SKM-1 treated with dmso at 0.1 percent for 144 hours (cell line): ENCODE data around the gene DLL4.
"Not testable (repeated sequence)": the region's sequence is repeated elsewhere in the genome, so short reads cannot be mapped to it uniquely, and the experiment has no call there.

Source experiments
- DNase-seq: peaks from one replicate; lab custom pipeline; 2025; ENCODE audit not compliant: unreplicated experiment; lab: John Stamatoyannopoulos, UW

Gene DLL4

DNA sequence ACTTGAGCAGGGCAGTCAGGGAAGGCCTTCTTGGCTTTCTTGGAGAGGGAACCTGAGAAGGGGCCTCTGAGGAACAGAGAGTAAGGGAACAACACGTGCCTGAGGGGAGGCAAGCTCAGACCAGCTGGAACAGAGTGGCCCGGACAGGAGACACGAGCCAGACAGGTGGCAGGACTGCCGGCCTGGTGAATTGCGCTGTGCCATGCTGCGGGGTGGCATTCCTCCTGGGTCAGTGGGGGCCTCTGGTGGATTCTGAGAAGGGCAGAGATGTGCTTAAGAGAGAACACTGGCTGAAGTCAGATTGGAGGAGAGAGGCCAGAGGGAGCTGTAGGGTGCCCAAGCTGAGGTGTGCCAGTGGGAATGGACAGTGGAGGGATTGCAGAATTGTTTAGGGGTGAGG, 29.0 kb downstream of the DLL4 start:
- no peak for DNase-seq

DNA sequence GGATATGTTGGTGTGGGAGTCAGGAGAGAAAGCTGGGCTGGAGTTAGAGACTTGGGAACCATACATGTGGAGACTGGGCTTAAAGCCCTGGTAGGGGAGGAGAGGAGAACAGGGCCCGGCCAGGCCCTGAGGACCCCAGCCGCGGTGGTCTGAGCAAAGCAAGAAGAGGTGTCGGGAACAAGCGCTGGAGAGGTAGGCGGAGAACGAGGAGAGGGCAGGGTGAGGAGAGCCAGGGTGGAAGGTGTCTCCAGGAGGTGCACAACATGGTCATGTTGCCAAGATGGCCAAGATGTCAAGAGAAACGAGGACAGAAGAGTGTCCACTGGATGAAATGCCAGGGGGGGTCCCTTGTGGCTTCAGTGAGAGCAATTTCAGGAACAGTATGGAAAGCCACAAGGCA, 29.6 kb downstream of the DLL4 start:
- no peak for DNase-seq

DNA sequence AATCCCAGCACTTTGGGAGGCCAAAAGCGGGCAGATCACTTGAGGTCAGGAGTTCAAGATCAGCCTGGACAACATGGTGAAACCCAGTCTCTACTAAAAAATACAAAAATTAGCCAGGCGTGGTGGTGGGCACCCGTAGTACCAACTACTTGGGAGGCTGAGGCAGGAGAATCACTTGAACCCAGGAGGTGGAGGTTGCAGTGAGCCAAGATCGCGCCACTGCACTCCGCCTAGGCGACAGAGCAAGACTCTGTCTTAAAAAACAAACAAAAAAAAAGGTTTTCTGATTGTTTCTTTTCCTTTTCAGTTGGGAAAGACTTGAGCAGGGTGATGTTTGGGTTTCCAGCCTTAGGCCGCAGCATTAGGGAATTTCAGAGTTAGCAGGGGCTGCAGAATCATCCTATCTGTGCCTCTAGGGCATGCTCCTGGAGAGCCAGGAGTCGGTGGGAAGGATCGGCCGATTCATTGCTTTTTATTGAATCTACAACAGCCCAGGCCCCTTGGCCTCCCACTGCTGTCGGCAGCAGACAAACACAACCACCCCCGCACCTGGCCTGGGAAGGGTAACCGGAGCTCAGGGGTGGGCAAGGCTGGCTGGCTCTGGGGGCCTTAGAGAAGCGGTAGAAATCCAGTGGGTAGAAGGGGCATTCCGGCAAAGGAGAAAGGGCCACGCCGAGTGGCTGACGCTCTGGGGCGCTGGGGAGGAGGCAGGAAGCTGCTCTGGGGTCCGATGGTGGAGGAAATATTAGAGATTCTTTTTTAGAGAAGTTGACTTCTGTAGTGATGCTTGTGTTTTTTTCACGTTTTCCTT, 30.4 kb downstream of the DLL4 start:
- no peak for DNase-seq

DNA sequence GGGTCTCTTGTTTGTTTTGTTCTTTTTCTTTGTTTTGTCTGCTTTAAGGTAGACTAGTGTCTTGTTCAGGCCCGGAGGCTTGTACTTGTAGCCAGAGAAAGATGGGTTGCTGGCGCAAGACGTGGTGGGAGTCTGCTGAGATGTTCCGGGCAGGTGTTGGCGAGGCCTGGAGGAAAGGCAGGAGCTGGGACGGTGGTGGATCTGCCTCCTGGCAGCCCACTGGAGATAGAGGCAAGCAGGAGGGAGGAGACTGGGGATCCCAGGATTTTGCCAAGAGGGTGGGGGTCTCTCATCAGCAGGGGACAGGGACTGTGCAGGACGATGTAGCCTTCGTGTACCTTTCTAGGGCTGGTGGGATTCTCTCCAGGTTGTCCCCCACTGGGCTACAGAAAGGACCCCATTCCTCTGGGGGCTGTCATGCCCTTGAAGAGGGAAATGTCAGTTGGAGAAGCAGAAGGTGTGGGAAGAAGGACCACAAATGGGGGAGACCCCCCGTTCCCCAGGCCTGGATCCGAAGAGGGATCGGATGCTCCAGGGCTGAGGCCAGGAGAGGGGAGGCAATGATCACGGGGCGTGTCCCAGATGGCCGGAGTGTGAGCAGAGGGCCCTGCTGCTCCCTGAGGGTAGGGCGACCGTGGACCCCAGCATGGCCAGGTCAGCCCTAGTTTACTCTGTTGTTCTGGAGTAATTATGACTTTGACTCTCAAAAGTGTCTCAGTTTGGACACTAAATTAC, 31.2 kb downstream of the DLL4 start:
- no peak for DNase-seq

DNA sequence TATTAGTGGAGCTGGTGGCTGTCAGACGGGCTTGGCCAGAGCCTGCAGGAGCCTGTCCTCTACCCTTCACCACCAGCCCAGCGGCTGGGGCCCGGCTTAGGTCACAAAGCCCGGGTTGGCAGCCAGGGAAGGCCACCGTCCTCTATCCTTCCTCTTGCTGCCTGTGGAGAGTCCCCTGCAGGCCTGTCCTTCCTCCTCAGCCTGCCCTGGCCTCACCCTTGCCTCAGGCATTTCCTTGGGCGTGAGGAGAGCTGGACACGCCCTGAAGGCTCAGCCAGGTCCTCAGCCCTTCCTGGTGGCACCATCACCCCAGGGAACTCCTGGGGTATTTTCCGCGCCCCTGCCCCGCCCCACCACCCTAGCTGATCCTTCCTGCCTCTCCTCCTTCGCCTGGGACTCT, 31.8 kb downstream of the DLL4 start:
- DNase-seq, result no peak

DNA sequence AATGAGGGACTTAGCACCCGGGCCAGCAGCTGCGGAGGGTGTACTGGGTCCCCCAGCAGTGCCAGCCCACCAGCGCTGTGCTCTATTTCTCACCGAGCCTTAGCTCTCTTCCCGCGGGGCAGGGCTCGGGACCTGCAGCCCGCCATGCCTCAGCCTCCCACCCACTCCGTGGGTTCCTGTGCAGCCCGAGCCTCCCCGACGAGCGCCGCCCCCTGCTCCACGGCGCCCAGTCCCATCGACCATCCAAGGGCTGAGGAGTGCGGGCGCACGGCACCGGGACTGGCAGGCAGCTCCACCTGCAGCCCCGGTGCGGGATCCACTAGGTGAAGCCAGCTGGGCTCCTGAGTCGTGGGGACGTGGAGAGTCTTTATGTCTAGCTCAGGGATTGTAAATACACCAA, 32.6 kb downstream of the DLL4 start:
- DNase-seq, result not testable (repeated sequence)

DNA sequence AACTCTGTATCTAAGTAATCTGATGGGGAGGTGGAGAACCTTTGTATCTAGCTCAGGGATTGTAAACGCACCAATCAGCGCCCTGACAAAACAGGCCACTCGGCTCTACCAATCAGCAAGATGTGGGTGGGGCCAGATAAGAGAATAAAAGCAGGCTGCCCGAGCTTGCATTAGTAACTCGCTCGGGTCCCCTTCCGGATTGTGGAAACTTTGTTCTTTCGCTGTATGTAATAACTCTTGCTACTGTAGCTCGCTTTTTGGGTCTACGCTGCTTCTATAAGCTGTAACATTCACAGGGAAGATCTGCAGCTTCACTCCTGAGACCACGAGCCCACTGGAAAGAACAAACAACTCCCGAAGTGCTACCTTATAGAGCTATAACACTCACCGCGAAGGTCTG, 33.2 kb downstream of the DLL4 start:
- DNase-seq, result not testable (repeated sequence)

DNA sequence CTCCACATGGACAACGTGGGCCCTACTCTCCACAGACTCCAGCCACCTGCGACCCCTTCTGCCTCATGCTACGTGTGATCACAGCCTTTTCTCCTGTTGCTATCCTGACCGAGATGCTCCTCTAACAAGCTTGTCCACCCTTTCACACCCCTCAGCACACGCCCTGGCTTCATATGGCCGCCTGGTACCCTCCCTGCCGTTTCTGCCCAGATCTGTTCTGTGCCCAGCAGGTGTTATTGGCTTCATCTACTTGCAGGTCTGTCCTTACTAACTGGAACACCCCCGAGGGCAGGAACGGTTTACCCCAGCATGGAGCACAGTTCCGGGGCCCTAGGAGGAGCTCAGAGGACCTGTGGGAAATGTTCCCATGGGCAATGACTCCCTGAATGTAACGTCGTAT, 34.1 kb downstream of the DLL4 start:
- no peak for DNase-seq

DNA sequence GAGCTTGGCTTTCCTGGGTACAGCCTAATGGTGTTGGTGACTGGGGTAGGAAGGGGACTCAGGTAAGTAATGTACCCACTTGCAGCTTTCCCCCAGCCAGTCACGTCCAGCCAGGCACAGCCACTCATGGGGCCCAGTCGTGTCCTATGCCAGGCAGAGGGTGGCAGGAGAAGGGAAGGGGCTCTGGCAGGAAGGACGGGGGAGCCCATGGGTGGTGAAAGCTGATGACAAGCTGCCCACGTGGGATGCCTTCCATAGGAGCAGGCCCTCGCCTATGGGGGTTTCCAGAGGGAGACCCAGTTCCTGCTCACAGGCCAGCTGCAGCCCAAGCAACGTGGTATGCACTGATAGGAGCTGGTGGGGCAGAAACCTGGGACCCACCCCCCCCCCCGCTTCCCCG, 34.9 kb downstream of the DLL4 start:
- no peak for DNase-seq

DNA sequence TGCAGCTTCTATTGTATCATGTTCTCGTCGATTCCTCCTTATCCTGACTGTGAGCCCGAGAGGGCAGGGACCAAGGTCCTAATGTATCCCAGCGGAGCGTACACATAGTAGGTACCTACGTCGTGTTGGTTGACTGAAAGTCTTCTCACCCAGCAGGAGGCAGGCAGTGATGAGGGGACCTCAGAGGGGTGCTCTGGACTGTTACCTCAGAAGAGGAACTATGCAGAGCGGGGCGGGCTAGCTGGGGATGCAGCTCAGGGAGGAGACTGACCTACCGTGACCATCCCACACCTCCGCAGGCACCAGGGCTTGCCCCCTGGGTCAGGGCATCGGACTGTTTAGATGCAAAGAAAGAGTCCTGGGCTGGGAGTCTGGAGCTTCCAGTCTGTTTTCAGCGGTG, 35.5 kb downstream of the DLL4 start:
- DNase-seq, result no peak

DNA sequence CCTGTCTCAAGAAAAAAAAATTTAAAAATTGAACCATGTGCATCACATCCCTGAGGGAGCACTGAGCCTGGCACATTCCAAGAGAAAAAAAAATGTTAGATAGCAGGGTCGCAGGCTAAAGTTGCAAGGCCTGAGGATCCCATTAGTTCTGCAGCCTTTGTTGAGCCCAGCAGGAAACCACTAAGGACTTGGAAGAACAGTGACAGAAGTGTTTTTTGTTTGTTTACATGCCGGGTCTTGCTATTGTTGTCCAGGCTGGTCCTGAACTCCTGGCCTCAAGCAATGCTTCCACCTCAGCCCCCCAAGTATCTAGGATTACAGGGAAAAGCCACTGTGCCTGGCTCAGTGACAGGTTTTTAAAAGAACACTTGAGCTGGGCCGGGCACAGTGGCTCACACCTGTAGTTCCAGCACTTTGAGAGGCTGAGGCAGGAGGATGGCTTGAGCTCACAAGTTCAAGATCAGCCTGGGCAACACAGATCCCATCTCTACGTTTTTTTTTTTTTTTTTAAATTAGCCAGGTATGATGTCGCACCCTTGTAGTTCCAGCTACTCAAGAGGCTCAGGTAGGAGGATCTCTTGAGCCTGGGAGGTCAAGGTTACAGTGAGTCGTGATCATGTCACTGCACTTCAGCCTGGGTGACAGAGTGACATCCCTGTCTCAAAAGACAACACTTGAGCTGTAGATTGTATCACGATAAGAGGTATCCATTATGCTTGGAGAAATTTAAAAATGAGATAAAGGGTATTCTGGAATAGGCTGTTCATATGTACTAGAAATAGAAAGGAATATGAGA, 39.3 kb downstream of the DLL4 start:
- no peak for DNase-seq

DNA sequence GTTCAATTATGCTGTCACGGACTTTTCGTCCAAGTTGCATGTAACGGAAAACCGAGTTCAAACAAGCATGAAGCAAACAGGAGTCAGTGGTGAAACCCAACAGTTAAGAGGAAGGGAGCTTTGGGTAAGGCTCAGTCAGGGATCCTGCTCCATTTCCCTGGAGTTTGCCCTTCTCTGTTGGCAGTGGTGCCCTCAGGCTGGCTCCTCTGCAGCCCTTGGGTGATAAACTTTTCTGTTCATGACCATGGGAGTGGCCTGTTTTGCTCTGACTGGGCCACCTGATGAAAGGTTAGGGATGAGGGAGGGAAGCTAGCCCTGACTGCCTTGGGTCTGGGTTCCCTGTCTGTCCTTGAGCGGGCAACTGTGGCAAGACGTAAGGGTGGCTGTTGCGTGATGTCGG, 40.2 kb downstream of the DLL4 start:
- DNase-seq, result no peak

DNA sequence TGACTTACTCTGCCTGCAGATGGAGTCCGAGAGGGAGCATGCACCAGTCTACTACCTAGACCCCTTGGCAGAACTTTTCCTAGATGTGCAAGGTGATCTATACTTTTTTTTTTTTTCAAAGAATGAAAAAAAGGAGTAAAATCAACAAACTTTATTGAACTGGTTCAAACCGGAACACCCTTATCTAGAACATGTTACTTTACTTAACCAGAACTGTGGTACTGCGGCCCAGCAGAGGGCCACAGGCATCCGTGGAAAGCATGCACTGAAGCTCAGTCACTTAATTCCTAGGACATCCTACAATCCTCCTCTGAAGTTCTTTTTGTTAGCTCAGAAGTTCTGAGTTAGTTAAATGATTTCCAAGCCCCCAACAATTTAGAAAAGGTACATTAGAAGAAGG, 45.7 kb downstream of the DLL4 start:
- DNase-seq, result no peak

DNA sequence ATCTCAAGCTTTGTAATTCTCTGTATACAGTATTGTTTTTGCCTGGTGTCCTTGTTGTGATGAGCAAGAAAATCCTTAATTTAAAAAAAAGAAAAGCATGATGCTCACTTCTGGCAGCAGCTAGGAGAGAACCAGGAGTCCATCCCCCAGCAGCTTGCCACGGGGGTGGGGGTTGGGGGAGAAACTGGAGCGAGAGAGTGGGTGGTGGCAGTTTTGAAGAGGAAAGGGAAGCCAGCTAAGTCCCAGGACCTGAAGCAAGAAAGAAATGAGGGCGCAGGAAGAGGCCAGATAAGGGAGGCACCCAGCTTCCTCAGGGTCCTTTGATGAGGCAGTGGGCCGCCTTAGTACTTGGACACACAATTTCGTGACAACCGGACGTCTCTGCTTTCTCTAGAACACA, 47.7 kb downstream of the DLL4 start:
- no peak for DNase-seq

DNA sequence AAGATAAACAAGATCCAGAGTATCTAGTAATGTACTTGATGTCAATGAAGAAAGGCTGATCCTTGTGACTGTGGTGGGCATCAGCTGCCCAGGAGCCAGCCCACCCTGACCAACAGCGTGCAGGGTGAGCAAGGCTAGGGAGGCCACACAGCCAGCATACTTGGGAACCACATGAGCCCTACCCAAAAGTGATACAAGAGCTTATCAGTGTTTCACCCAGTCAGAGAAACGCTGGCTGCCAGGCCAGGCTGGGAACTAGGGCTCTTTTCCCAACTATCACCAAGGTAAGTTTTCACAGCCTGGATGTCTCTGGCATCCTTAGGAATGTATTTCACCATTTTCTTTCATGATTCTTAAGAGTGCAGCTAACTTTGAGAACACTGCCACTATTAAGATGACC, 49.0 kb downstream of the DLL4 start:
- DNase-seq, result no peak

DNA sequence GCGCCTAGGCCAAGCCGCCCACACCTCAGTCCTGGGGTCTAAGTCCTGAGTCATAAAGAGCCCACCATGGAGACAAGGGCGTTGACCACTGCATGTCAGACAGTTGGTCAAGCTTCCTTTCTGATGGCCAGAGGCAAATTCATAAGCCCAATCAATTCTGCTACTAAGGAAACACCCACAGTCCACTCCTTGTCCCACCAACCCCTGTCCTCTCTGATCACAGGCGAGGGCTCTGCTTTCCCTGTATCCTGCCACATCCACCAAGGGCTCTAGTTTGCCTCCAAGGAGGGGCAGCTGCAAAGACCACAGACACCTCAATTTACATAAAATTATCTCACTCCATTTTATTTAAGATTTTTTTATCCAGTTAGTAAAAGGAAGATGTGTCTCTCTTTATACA, 49.4 kb downstream of the DLL4 start:
- DNase-seq, result no peak

DNA sequence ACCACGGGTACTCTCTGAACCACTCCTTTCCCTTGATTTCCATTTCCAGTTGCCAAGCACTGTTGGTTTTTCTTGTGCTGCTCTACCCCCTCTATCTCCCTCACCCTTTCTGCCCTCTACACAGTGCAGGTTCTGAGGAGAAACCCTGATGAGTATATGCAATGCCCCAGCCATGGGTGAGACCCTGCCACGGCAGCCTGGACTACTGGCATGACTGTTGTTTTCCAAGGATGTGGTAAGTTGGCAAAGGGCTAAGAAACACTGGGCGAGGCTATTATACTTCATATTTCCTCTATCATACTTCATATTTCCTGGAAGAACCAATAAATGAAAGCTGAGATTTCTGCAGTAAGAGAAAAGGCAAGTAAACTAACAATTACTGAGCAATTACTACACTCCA, 52.0 kb downstream of the DLL4 start:
- DNase-seq, result no peak

DNA sequence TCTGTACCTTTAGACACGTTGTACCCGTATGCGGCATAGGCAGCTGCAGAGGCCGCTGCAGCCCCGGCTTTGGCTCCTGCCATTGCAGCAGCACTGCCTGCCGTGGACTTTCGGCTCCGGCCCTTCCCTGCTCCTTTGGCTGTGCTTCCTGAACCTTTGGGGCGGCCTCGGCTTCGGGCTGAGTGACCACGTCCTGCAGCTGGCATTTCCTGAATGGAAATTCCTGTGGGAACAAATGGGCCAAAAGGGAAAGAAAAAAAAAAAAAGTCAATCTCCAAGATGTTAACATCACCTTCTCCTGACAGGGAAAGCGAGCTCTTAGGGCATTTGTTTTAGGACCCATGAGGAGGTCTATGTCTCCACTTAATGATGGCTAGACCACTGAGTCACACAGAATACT, 53.7 kb downstream of the DLL4 start:
- DNase-seq, result no peak

DNA sequence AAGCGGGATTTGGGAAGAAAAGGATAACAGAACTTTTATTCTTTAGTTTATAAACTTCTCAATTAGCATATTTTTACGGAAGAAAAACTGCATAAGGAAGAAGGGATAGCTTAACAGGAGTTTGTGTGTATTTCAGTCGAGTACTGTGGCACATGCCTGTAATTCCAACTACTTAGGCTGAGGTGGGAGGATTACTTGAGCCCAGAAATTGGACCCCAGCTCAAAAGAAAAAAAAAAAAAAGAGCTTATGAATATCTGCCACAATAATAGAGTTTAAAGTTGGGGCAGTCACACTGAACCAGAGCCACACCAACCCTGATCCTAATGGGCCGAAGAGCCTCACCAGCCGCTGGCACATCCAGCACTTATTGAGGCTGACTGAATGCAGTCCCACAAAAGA, 55.3 kb downstream of the DLL4 start:
- DNase-seq, result no peak

DNA sequence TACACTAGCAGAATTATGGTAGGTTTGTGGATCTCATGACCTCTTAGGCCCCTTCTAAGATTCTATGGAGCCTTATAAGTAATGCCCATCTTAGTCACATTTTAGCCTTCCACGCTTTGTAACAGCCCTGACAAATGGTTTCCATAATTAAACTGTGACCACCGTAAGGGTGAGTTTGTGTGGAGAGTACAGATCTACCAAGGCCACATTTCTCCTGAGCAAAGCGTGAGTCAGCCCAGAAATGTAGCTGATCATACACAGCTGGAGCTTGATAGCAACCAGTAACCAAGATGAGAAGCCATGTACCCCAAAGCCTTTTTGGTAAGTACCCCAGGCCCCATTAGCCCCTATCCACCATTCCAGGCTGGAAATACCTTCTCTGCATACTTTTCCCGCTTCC, 55.8 kb downstream of the DLL4 start:
- DNase-seq, result no peak

DNA sequence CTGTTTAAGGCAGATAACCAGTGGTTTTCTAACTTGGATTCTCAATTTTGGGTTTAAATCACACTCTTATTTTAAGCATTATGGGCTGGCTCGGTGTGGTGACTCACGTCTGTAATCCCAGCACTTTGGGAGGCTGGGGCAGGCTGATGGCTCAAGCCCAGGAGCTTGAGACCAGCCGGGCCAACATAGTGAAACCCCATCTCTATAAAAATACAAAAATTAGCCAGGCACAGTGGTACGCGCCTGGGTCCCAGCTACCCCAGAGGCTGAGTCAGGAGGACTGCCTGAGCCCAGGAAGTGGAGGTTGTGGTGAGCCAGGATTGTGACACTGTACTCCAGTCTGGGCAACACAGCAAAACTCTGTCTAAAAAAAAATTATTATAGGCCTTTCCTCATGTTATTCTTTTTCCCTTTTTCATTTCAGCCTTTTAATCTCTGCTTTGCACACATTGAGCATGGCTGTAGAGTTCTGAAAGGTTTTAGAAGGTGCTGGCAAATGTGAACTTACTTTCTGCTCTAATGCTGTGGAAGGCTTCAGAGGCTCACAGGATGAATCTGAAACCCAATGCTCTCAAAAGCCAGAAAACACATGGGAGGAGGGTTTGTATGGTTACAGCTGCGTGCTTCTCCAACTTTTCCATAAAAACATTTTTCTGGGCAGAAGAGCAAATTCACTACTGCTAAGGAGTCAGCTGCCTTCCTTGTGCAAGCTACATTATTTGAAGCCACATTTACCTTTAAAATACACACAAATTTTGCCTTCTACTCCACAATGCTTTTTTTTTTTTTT, 56.6 kb downstream of the DLL4 start:
- no peak for DNase-seq
